ENCODE data around the gene LGALS9B.
"Not testable (repeated sequence)": the region's sequence is repeated elsewhere in the genome, so short reads cannot be mapped to it uniquely, and the experiment has no call there.

LGALS9B gene

GRCh38 chr17:20466553-20466952 is 786 bp downstream of the LGALS9B start:
- not testable (repeated sequence) for DNase-seq

GRCh38 chr17:20465535-20465934 is 1.8 kb downstream of the LGALS9B start:
- DNase-seq, result not testable (repeated sequence)

GRCh38 chr17:20464854-20465414 is 2.4 kb downstream of the LGALS9B start:
- not testable (repeated sequence) for DNase-seq

- DNase-seq, result not testable (repeated sequence)
These were observed 5.2 kb downstream of the LGALS9B start for GRCh38 chr17:20462158-20462557.

GRCh38 chr17:20457848-20458381 is 9.4 kb downstream of the LGALS9B start:
- not testable (repeated sequence) for DNase-seq

- DNase-seq, result not testable (repeated sequence)
These were observed 12.2 kb downstream of the LGALS9B start for GRCh38 chr17:20455106-20455505.

- not testable (repeated sequence) for DNase-seq
These were observed 13.4 kb downstream of the LGALS9B start for GRCh38 chr17:20453820-20454434.

GRCh38 chr17:20450852-20451251 is 16.5 kb downstream of the LGALS9B start:
- DNase-seq, result not testable (repeated sequence)

- not testable (repeated sequence) for DNase-seq
These were observed 19.6 kb downstream of the LGALS9B start for GRCh38 chr17:20447534-20448321.

- not testable (repeated sequence) for DNase-seq
These were observed 20.4 kb downstream of the LGALS9B start for GRCh38 chr17:20446895-20447294.

- not testable (repeated sequence) for DNase-seq
These were observed 22.6 kb downstream of the LGALS9B start for GRCh38 chr17:20444581-20445236.

- DNase-seq, result not testable (repeated sequence)
These were observed 23.2 kb downstream of the LGALS9B start for GRCh38 chr17:20444173-20444572.

GRCh38 chr17:20443632-20444031 is 23.7 kb downstream of the LGALS9B start:
- not testable (repeated sequence) for DNase-seq

- not testable (repeated sequence) for DNase-seq
These were observed 26.7 kb downstream of the LGALS9B start for GRCh38 chr17:20440665-20441064.

GRCh38 chr17:20435166-20435565 is 32.2 kb downstream of the LGALS9B start:
- not testable (repeated sequence) for DNase-seq

GRCh38 chr17:20433382-20433781 is 34.0 kb downstream of the LGALS9B start:
- not testable (repeated sequence) for DNase-seq

- not testable (repeated sequence) for DNase-seq
These were observed 40.1 kb downstream of the LGALS9B start for GRCh38 chr17:20427264-20427663.

GRCh38 chr17:20422826-20423225 is 44.5 kb downstream of the LGALS9B start:
- DNase-seq, result not testable (repeated sequence)

GRCh38 chr17:20418838-20419237 is 48.5 kb downstream of the LGALS9B start:
- not testable (repeated sequence) for DNase-seq

- DNase-seq, result not testable (repeated sequence)
These were observed 49.8 kb downstream of the LGALS9B start for GRCh38 chr17:20417492-20418080.

- not testable (repeated sequence) for DNase-seq
These were observed 50.9 kb downstream of the LGALS9B start for GRCh38 chr17:20416381-20416911.

GRCh38 chr17:20415479-20415878 is 51.9 kb downstream of the LGALS9B start:
- not testable (repeated sequence) for DNase-seq
